Omental fat pad (tissue), 4 donors: ENCODE data around the gene IL36RN. TPM values are rescaled to one million over a fixed set of nuclear protein-coding genes. Genes with fewer than 3 reads are reported as not detected.

Source experiments
- ATAC-seq: fragments of 150-250 bp; one replicate; pipeline ENCODE4 v1.9.1; 2016; ENCODE audit warnings: mild to moderate bottlenecking, moderate library complexity; ENCODE audit not compliant: low FRiP score
- DNase-seq: peaks from one replicate; pipeline ENCODE4 v3.0.0-alpha.2; 2019; ENCODE audit warnings: low spot score
- CTCF ChIP-seq, 3 donors: fragments of 450-650 bp; IDR thresholded peaks; one replicate each; pipeline ENCODE4 v1.5.1; 2016 to 2017; ENCODE audit warnings: antibody characterized with exemption in 3 of 3, mild to moderate bottlenecking in 3 of 3, moderate library complexity in 2 of 3
- total RNA-seq, 4 donors: library from RNA; depleted of rRNA; stranded (reverse); fragments of >200 nt; gene quantifications; one replicate each; pipeline ENCODE4 v1.1.0, GENCODE V29; 2016

IL36RN gene
- not detected for total RNA-seq

DNA sequence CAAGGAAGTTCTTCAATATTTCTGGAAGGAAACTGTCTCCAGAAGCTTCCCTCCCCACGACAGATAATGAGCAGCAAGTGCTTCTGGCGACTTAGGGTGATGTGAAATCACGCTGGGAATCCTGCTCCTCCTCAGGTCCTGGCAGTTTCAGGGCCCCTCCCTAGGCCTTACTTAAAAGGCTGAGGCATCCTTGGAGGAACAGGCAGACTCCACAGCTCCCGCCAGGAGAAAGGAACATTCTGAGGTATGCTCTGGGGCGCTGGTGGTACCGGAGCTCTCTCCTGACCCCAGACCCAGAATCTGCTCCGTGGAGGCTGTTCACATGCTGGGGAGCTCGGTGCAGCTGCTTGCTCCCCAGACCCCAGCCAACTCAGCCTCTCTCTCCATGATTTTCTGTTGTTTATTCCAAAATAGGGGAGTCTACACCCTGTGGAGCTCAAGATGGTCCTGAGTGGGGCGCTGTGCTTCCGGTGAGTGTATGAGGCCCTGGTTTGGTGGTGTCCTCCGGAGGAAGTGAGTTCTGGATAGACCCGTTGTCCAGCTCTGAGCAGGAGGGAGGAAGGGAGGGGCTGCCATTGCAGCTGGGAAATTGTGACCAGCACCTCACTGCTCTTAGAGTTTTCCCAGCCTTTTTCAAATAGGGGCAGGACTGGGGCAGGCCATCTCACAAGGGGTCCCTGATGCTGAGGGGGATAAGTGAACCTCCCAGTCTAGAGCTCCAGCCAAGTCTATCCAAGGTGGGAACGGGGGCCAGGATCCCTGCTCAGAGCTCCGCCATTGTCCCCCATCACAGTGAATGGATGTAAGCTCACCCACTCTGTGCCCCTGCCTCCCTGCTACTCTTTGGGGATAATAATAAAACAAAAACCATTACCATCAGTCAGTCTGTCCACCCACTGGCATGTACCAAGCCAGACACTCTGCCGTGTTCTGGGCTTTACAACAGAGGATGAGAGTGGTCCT is at the start of gene IL36RN:
TSS of gene IL36RN (plus strand) at position 201 of the 963 bp plus-strand sequence. CDS start at position 442, 241 bp downstream.
- no peak for DNase-seq
- no peak for ATAC-seq
- no peak for TF ChIP-seq CTCF (IDR thresholded peaks at IDR 0.05)

GRCh38 chr2:113009622-113010021 is 49.4 kb upstream of the IL36RN start:
- no peak for ATAC-seq
- no peak for DNase-seq
- TF ChIP-seq CTCF (IDR thresholded peaks at IDR 0.05), result no peak

DNA sequence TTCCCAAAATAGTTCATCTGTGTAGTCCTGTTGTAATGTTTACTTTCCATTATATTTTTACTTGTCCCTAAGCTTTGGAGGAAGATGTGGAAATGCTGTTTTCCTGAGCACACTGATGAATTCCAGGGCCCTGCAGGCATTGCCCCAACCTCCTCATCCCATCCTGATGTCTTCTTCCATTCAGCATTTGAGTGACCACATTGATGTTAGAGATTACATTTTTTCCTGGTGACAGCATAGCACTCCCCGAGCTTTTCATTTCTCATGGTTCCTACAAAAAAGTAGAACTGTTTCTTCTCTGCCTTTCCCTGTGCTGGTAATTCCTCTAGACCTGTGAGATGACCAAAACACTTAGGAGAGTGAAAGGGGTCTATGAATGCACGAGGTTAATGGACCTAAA is 48.9 kb upstream of the IL36RN start:
- no peak for DNase-seq
- ATAC-seq, result no peak
- TF ChIP-seq CTCF (IDR thresholded peaks at IDR 0.05), result no peak

GRCh38 chr2:113011108-113011507 is 47.9 kb upstream of the IL36RN start:
- DNase-seq (no peak), ATAC-seq (no peak)
- TF ChIP-seq CTCF (IDR thresholded peaks at IDR 0.05), result no peak

GRCh38 chr2:113012436-113013335 is 46.3 kb upstream of the IL36RN start:
- ATAC-seq, result no peak
- no peak for DNase-seq
- TF ChIP-seq CTCF (IDR thresholded peaks at IDR 0.05), result no peak

DNA sequence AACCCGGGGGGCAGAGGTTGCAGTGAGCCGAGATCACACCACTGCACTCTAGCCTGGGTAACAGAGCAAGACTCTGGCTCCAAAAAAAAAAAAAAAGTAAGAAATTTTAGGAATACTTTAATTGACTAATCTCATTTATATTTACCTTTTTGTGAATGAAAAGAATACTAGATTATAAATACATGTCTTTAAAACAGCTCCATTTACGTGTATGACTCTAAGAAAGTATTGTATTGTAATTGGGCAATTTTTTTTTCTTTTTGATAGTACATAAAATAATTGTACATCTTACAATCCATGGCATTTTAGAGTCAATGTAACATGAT is 45.7 kb upstream of the IL36RN start:
- ATAC-seq, result no peak
- no peak for TF ChIP-seq CTCF (IDR thresholded peaks at IDR 0.05)
- DNase-seq, result no peak
